H1 (cell line): ENCODE data around the gene RAB11FIP5. TPM values are rescaled to one million over a fixed set of nuclear protein-coding genes. Genes with fewer than 3 reads are reported as not detected.

Experiments
- CTCF ChIA-PET: fragments of 300-600 bp; sonication (Branson Sonifier 250); formaldehyde crosslinking; loops from one replicate; lab custom pipeline; 2021; ENCODE audit not compliant: partially characterized antibody; lab: Charles Lee
- POLR2A ChIA-PET: fragments of 300-600 bp; sonication (Branson Sonifier 250); formaldehyde crosslinking; loops from one replicate; lab custom pipeline; 2021; ENCODE audit warnings: inconsistent platforms; ENCODE audit not compliant: partially characterized antibody; lab: Charles Lee
- DNase-seq, 2 experiments: peaks; one replicate each; pipeline versions ENCODE4 v3.0.0 to v3.0.0-alpha.2; 2010 to 2022; ENCODE audit warnings: low spot score in 2 of 2, low read depth in 1 of 2, mixed read lengths in 1 of 2
- FAIRE-seq: peaks from 2 replicates; lab custom pipeline; 2011; peaks lifted over from hg19 to GRCh38; lab: Jason Lieb, UNC
- H2AFZ ChIP-seq: 2 replicates; pipeline ENCODE4 v1.8.1; 2012; ENCODE audit warnings: low read length, inconsistent platforms
- H2AK5ac ChIP-seq: 2 replicates; pipeline ENCODE4 v1.6.1; 2013; ENCODE audit warnings: low read depth, low read length
- H2BK120ac ChIP-seq: replicated peaks from 2 replicates; pipeline ENCODE3; 2013; ENCODE audit warnings: low read depth, low read length, inconsistent platforms
- H2BK12ac ChIP-seq: 2 replicates; pipeline ENCODE4 v1.6.1; 2013; ENCODE audit warnings: low read depth, low read length
- H2BK15ac ChIP-seq: 2 replicates; pipeline ENCODE4 v1.6.1; 2013; ENCODE audit warnings: low read length
- H2BK20ac ChIP-seq: 2 replicates; pipeline ENCODE4 v1.6.1; 2013; ENCODE audit warnings: low read length
- H2BK5ac ChIP-seq: 2 replicates; pipeline ENCODE4 v1.6.1; 2013; ENCODE audit warnings: low read depth, low read length
- H3K14ac ChIP-seq: 2 replicates; pipeline ENCODE4 v1.6.1; 2013; ENCODE audit warnings: inconsistent platforms; ENCODE audit not compliant: insufficient read length
- H3K18ac ChIP-seq: 2 replicates; pipeline ENCODE4 v1.6.1; 2013; ENCODE audit warnings: low read length; ENCODE audit errors: extremely low read depth
- H3K23ac ChIP-seq: 2 replicates; pipeline ENCODE4 v1.6.1; 2013; ENCODE audit warnings: inconsistent platforms; ENCODE audit not compliant: insufficient read length
- H3K23me2 ChIP-seq: 2 replicates; pipeline ENCODE4 v1.6.1; 2013; ENCODE audit warnings: low read depth, low read length
- H3K27ac ChIP-seq: 2 replicates; pipeline ENCODE4 v1.6.1; 2011; ENCODE audit warnings: low read depth, low read length, inconsistent platforms
- H3K27me3 ChIP-seq, 4 experiments: replicated peaks in 1 of 4; 1 replicate in 1 of 4; 2 replicates in 3 of 4; pipeline versions ENCODE4 v1.6.1 to v1.8.1; 2011 to 2013; ENCODE audit warnings: low read length in 3 of 4, mild to moderate bottlenecking in 3 of 4, inconsistent platforms in 2 of 4, mixed read lengths in 2 of 4, moderate library complexity in 1 of 4; ENCODE audit not compliant: control insufficient read depth in 3 of 4, insufficient read depth in 3 of 4; ENCODE audit errors: extremely low read depth in 1 of 4
- H3K36me3 ChIP-seq, 4 experiments: 2 replicates each; pipeline versions ENCODE4 v1.6.1 to v1.8.1; 2011 to 2013; ENCODE audit warnings: mild to moderate bottlenecking in 4 of 4, low read length in 3 of 4, moderate library complexity in 2 of 4, control low read depth in 1 of 4, inconsistent platforms in 1 of 4; ENCODE audit not compliant: insufficient read depth in 4 of 4, control insufficient read depth in 2 of 4
- H3K4ac ChIP-seq: replicated peaks from 2 replicates; pipeline ENCODE3; 2013; ENCODE audit warnings: low read length, low read depth, mixed read lengths, inconsistent platforms; ENCODE audit not compliant: insufficient read length
- H3K4me1 ChIP-seq, 4 experiments: replicated peaks in 1 of 4; 1 replicate in 1 of 4; 2 replicates in 3 of 4; pipeline versions ENCODE4 v1.6.1 to v1.8.1; 2011 to 2013; ENCODE audit warnings: low read length in 3 of 4, inconsistent platforms in 2 of 4, mixed read lengths in 1 of 4; ENCODE audit not compliant: insufficient read depth in 4 of 4, control insufficient read depth in 3 of 4
- H3K4me2 ChIP-seq, 2 experiments: 2 replicates each; pipeline versions ENCODE4 v1.6.1 to v1.8.1; 2011 to 2013; ENCODE audit warnings: low read depth in 2 of 2, low read length in 2 of 2, control low read depth in 1 of 2, inconsistent platforms in 1 of 2, mild to moderate bottlenecking in 1 of 2; ENCODE audit not compliant: insufficient read depth in 1 of 2
- H3K4me3 ChIP-seq, 4 experiments: fragments of 200-600, 300-600 bp in 1 of 4; sonication (generic), shearing (Covaris generic), sonication (Bioruptor Twin) in 1 of 4; 2 replicates each; pipeline versions ENCODE4 v1.5.1 to v1.8.1; 2011 to 2016; ENCODE audit warnings: low read length in 4 of 4, low read depth in 3 of 4, control low read depth in 2 of 4, inconsistent platforms in 2 of 4, mild to moderate bottlenecking in 2 of 4, mixed read lengths in 1 of 4, moderate library complexity in 1 of 4; ENCODE audit not compliant: insufficient read depth in 2 of 4; ENCODE audit errors: extremely low read depth in 1 of 4
- H3K56ac ChIP-seq: replicated peaks from 2 replicates; pipeline ENCODE3; 2013; ENCODE audit warnings: low read depth, mild to moderate bottlenecking, mixed read lengths, low read length, inconsistent platforms; ENCODE audit not compliant: insufficient read length
- H3K79me1 ChIP-seq: 2 replicates; pipeline ENCODE4 v1.6.1; 2013; ENCODE audit warnings: low read depth, low read length, control low read depth
- H3K79me2 ChIP-seq, 2 experiments: 2 replicates each; pipeline versions ENCODE4 v1.6.1 to v1.8.1; 2012 to 2013; ENCODE audit warnings: low read length in 2 of 2, mild to moderate bottlenecking in 2 of 2, inconsistent platforms in 1 of 2; ENCODE audit not compliant: insufficient read depth in 2 of 2, control insufficient read depth in 1 of 2
- H3K9ac ChIP-seq, 4 experiments: replicated peaks in 1 of 4; 1 replicate in 1 of 4; 2 replicates in 3 of 4; pipeline versions ENCODE4 v1.6.1 to v1.8.1; 2011 to 2013; ENCODE audit warnings: low read depth in 3 of 4, low read length in 3 of 4, control low read depth in 2 of 4, mild to moderate bottlenecking in 2 of 4, moderate library complexity in 2 of 4, inconsistent platforms in 1 of 4; ENCODE audit errors: extremely low read depth in 1 of 4
- H3K9me3 ChIP-seq, 2 experiments: 2 replicates each; pipeline versions ENCODE4 v1.6.1 to v1.8.1; 2012 to 2013; ENCODE audit warnings: mild to moderate bottlenecking in 2 of 2, moderate library complexity in 2 of 2, control low read depth in 1 of 2, inconsistent platforms in 1 of 2, low read depth in 1 of 2, low read length in 1 of 2, mixed read lengths in 1 of 2; ENCODE audit not compliant: insufficient read depth in 2 of 2
- H4K20me1 ChIP-seq, 2 experiments: replicated peaks in 1 of 2; 2 replicates each; pipeline versions ENCODE3 to v1.8.1; 2011 to 2013; ENCODE audit warnings: inconsistent platforms in 2 of 2, low read length in 2 of 2, mild to moderate bottlenecking in 1 of 2; ENCODE audit not compliant: insufficient read depth in 2 of 2, control insufficient read depth in 1 of 2
- H4K5ac ChIP-seq: 2 replicates; pipeline ENCODE4 v1.6.1; 2013; ENCODE audit warnings: low read length, low read depth, mixed read lengths, inconsistent platforms; ENCODE audit not compliant: insufficient read length
- H4K8ac ChIP-seq: 2 replicates; pipeline ENCODE4 v1.8.0; 2013; ENCODE audit warnings: mild to moderate bottlenecking, moderate library complexity, low read length, inconsistent platforms; ENCODE audit not compliant: insufficient read depth; ENCODE audit errors: extremely low read depth
- H4K91ac ChIP-seq: replicated peaks from 2 replicates; pipeline ENCODE3; 2013; ENCODE audit warnings: low read length, mixed read lengths, inconsistent platforms; ENCODE audit not compliant: insufficient read length
- ATF3 ChIP-seq: IDR thresholded peaks from 2 replicates; pipeline ENCODE4 v1.6.1; 2011; ENCODE audit warnings: low read depth, mild to moderate bottlenecking, low read length; ENCODE audit not compliant: insufficient read depth
- BCL11A ChIP-seq, 2 experiments: IDR thresholded peaks; one replicate each; pipeline ENCODE4 v1.6.1; 2011; ENCODE audit warnings: low read depth in 2 of 2, low read length in 2 of 2, mild to moderate bottlenecking in 2 of 2
- CHD1 ChIP-seq: IDR thresholded peaks from 2 replicates; pipeline ENCODE4 v1.6.1; 2012; ENCODE audit warnings: low read depth, low read length, improper control_type of control experiment
- GABPA ChIP-seq: IDR thresholded peaks from 2 replicates; pipeline ENCODE4 v1.6.1; 2011; ENCODE audit warnings: mild to moderate bottlenecking, low read length, moderate library complexity, borderline replicate concordance; ENCODE audit not compliant: insufficient read depth
- HDAC2 ChIP-seq, 2 experiments: fragments of 300-600 bp in 1 of 2; sonication (generic) in 1 of 2; IDR thresholded peaks; 2 replicates each; pipeline ENCODE4 v1.6.1; 2011 to 2012; ENCODE audit warnings: low read depth in 2 of 2, low read length in 2 of 2, mild to moderate bottlenecking in 2 of 2, moderate library complexity in 2 of 2, borderline replicate concordance in 1 of 2, inconsistent platforms in 1 of 2
- JUN ChIP-seq: IDR thresholded peaks from 2 replicates; pipeline ENCODE4 v1.6.1; 2011; ENCODE audit warnings: low read depth, mild to moderate bottlenecking, improper control_type of control experiment, low read length
- RFX5 ChIP-seq: IDR thresholded peaks from 2 replicates; pipeline ENCODE4 v1.6.1; 2011; ENCODE audit warnings: low read depth, low read length, improper control_type of control experiment, borderline replicate concordance
- SRF ChIP-seq: IDR thresholded peaks from 2 replicates; pipeline ENCODE4 v1.6.1; 2011; ENCODE audit warnings: mild to moderate bottlenecking, low read depth, low read length, moderate library complexity
- WGBS, 2 experiments: shearing (Covaris generic) in 1 of 2; methylation state at CpG; one replicate each; pipeline versions ENCODE4 v1.1.6 to v1.1.7; 2013 to 2015; ENCODE audit warnings: low lambda C conversion rate in 2 of 2, mixed read lengths in 2 of 2, inconsistent platforms in 1 of 2, low coverage in 1 of 2, missing lambda C conversion rate in 1 of 2; ENCODE audit not compliant: insufficient replicate concordance in 2 of 2, insufficient coverage in 1 of 2, insufficient read length in 1 of 2; ENCODE audit errors: extremely low coverage in 1 of 2, missing lambda C conversion rate in 1 of 2; 5-methylcytosine and 5-hydroxymethylcytosine counted together
- polyA plus RNA-seq, 7 experiments: library from polyadenylated mRNA; depleted of rRNA in 3 of 7; stranded (reverse) in 5 of 7; unstranded in 2 of 7; fragments of >200 nt in 5 of 7; fragments of 200-250 nt in 2 of 7; gene quantifications; 1 replicate in 5 of 7; 2 replicates in 1 of 7; 4 replicates in 1 of 7; pipeline versions ENCODE4 v1.2.1 to v1.2.3, GENCODE V29; 2011 to 2013; ENCODE audit warnings: missing spikeins in 2 of 7, mixed read lengths in 2 of 7
- total RNA-seq: library from RNA; stranded (reverse); fragmentation: NEBNext Ultra II Directional; extraction: Animal tissue kit (Norgen Biotek cat#: 25700); gene quantifications from 2 replicates; pipeline ENCODE4 v1.2.1, GENCODE V29; 2021

The RAB11FIP5 gene
- total and polyA plus RNA-seq, 2 of the 8 experiments (the other 6 are each of a cell fraction or from before 2014, with no cell fraction given) = 6.3 to 17.0 TPM

GRCh38 chr2:73100956-73101355 lies 11.8 kb downstream of the RAB11FIP5 start:
- no peak overlapping the region for H3K18ac ChIP-seq
- H3K79me1 ChIP-seq = peaks cover 11% of the 10 kb centered on the region
- H2AFZ ChIP-seq = no peak overlapping the region
- peaks cover 4 to 11% (median 9%) of the 10 kb centered on the region in 4 experiments; a peak in 5 of 7 replicates for H3K4me1 ChIP-seq
- no peak overlapping the region for H3K4me3 ChIP-seq
- no peak overlapping the region for H3K27ac ChIP-seq
- no peak for DNase-seq
- no peak for FAIRE-seq
- H3K4me2 ChIP-seq = no peak overlapping the region
- H3K79me2 ChIP-seq = no peaks in the 10 kb centered on the region; a peak in 1 of 4 replicates
- H3K56ac ChIP-seq = no peak overlapping the region
- no peaks in the 10 kb centered on the region for H3K36me3 ChIP-seq
- H4K91ac ChIP-seq = no peak overlapping the region
- H3K27me3 ChIP-seq = no peaks in the 10 kb centered on the region
- no peak overlapping the region for H3K23ac ChIP-seq
- no peak overlapping the region for H3K9ac ChIP-seq
- no peak overlapping the region for H2BK120ac ChIP-seq
- ChIA-PET POLR2A (no interaction called here), CTCF (interaction anchor here (0.6 to 2.3 kb wide), 4 partner anchors 10 to 76 kb away, joined by 4 to 16 read pairs (median 7); no protein-coding TSS in a partner anchor)
- H3K9me3 ChIP-seq = no peaks in the 10 kb centered on the region
- H4K8ac ChIP-seq = no peak overlapping the region
- WGBS, 2 experiments = 89% methylated on average over 4 of the region's 4 CpGs; no CpG with 5 or more reads in 1 of the 2 experiments
- H3K23me2 ChIP-seq = no peaks in the 10 kb centered on the region
- no peak overlapping the region for H2BK15ac ChIP-seq
- H4K20me1 ChIP-seq = peaks cover 4 to 14% of the 10 kb centered on the region in 2 experiments
- no peak overlapping the region for H2AK5ac ChIP-seq
- H3K14ac ChIP-seq = no peak overlapping the region
- H4K5ac ChIP-seq = no peak overlapping the region
- TF ChIP-seq RFX5 (no peak), ATF3 (no peak), SRF (no peak), CHD1 (no peak), BCL11A (IDR thresholded peaks at IDR 0.05; ENCODE audit: low read depth in 2 of 2, low read length in 2 of 2) (no peak), GABPA (no peak), JUN (no peak), HDAC2 (IDR thresholded peaks at IDR 0.05; ENCODE audit: borderline replicate concordance in 1 of 2, low read depth in 2 of 2, low read length in 2 of 2) (no peak)
- no peak overlapping the region for H2BK20ac ChIP-seq
- H3K4ac ChIP-seq = no peak overlapping the region
- H2BK12ac ChIP-seq = no peak overlapping the region
- no peak overlapping the region for H2BK5ac ChIP-seq
